HG03103 (cell line): ENCODE results near the gene P3H3.

Experiments
- ATAC-seq: cut with Tn5 transposase; IDR thresholded peaks from one replicate; pipeline ENCODE4 v1.9.1; 2021; ENCODE audit warnings: low read depth; ENCODE audit not compliant: unreplicated experiment

The P3H3 gene, protein sequence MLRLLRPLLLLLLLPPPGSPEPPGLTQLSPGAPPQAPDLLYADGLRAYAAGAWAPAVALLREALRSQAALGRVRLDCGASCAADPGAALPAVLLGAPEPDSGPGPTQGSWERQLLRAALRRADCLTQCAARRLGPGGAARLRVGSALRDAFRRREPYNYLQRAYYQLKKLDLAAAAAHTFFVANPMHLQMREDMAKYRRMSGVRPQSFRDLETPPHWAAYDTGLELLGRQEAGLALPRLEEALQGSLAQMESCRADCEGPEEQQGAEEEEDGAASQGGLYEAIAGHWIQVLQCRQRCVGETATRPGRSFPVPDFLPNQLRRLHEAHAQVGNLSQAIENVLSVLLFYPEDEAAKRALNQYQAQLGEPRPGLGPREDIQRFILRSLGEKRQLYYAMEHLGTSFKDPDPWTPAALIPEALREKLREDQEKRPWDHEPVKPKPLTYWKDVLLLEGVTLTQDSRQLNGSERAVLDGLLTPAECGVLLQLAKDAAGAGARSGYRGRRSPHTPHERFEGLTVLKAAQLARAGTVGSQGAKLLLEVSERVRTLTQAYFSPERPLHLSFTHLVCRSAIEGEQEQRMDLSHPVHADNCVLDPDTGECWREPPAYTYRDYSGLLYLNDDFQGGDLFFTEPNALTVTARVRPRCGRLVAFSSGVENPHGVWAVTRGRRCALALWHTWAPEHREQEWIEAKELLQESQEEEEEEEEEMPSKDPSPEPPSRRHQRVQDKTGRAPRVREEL

DNA sequence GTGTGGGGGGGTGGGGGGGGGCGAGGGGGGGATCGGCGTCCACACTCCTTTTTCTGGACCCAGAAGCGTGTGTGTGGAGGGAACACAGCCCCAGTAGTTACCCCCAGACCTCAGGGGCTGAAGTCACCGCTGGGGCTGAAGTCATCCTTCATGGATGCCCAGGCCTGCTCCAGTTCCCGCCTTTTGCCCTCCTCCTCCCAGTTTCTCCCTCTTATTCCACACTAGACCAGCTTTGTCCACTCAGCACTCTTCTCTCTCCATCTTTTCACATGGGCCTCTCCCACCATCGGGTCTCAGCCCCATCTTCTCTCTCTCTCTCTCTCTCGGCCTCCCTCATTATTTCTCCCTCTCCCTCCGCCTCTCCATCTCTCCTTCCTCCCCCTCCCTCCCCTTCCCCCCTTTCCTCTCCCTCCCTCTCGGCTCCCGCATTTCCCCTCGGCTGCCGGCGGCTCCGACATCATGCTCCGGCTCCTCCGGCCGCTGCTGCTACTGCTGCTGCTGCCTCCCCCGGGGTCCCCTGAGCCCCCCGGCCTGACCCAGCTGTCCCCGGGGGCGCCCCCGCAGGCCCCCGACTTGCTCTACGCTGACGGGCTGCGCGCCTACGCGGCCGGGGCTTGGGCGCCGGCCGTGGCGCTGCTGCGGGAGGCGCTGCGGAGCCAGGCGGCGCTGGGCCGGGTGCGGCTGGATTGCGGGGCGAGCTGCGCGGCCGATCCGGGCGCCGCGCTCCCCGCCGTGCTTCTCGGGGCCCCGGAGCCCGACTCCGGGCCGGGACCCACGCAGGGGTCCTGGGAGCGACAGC lies at the start of gene P3H3:
Gene P3H3 (plus strand): TSS at position 426 of the 799 bp plus-strand sequence. CDS start 34 bp downstream, at position 460.
- ATAC-seq, result no peak

DNA sequence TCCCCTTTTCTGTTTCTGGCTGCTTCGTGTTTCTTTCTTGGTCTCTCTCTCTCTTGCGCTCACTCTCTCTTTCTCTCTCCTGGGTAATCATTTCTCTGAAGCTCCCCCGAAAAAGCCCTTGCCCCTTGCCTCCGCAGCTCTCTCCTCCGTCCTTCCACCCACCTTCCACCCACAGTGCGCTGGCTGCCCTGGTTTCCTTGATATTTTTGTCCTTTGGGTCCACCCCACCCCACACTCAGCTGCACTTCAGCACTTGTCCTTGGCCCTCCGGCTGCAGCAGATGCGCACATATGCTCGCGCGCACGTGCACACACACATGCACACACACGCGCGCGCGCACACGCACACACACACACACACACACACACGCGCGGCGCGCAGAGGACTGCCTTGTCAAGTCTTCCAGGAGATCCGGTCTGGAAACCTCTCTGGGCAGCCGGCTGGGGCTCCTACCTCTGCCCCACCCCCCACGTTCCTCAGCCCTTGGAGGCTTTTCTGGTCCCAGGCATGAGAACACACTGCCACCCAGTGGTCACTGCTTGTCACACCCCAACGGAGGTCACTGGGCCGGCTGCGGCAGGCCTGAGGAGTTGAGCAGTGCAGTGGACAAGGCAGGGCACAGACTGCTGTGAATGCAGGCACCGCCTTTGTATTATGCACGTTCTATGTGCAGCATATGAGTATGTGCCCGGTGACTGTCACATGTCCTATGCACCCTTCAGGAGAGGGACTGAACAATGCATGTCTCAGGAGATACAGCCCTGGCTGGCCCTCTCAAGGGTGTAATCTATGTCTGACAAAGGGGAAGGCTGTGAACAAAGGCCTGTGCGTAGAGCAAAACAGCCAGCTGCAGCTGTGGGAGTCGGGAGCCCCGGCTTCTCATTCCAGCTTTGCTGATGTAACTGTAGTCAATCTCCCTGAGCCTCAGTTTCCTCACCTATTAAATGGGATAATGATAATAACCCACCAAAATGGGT lies 49.3 kb upstream of the P3H3 start:
- ATAC-seq, result peak; percentile 71

DNA sequence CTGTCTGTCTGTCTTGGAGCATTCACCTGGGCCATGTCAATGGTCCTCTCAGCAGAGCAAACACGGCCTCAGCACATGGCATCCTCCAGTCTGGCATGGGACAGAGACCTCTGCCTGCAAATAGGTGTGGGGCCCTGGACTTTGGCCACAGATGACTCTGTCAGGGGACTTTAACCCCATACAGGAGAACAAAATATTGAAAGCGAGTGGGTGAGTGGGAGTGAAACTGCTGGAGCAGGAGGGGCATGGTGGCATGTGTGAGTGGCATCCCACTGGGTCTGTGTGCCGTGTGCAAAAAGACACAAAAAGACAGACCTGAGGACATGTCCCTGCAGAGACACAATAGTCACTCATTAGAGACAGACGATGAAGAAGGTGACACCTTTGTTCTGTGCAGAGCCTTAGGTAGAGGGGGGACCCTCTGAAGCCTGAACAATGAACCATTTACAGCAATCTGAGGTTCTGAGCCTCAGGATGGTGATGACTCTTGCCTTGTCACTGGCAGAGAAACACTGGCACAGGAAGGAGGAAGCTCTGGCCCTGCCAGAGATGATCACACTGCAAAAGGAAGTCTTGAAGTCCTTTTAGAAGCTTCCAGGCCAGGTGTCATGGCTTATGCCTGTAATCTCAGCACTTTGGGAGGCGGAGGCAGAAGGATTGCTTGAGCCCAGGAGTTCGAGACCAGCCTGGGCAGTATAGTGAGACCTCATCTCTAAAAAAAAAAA lies 48.3 kb upstream of the P3H3 start:
- no peak for ATAC-seq

DNA sequence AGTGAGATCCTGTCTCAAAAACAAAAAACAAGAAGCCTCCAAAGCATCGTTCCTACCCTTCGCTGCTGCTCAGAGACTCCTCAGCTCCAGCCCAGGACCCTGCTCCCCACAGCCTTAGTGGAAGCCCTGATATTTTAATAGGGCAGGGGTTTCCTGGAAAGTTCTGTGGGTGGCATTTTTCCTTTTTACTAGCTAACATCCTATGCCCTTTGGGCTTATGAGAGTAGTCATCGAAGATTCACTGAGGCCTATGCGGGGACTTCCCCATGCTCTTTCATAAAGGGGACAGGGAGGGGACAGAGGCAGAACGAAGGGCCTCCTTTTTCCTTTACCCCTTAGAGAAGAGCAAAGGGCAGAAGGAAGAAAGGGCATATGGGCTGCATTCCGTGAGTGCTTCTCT lies 47.6 kb upstream of the P3H3 start:
- ATAC-seq, result no peak

DNA sequence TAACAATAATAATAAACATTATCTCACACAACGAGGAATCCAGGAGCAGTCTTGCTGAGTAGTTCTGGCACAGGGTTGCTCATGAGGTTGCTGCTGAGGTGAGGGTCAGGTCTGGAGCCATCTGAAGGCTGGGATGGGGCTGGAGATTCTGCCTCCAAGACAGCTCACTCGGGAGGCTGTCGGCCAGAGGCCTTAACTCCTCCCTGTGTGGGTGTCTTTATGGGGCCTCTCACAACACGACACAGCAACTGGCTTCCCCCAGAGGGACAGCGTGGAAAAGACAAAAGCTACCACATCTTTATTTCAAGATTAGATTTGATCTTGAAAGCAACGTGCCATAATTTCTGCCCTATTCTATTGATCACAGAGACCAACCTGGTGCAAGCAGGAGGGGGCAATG lies 46.1 kb upstream of the P3H3 start:
- no peak for ATAC-seq

DNA sequence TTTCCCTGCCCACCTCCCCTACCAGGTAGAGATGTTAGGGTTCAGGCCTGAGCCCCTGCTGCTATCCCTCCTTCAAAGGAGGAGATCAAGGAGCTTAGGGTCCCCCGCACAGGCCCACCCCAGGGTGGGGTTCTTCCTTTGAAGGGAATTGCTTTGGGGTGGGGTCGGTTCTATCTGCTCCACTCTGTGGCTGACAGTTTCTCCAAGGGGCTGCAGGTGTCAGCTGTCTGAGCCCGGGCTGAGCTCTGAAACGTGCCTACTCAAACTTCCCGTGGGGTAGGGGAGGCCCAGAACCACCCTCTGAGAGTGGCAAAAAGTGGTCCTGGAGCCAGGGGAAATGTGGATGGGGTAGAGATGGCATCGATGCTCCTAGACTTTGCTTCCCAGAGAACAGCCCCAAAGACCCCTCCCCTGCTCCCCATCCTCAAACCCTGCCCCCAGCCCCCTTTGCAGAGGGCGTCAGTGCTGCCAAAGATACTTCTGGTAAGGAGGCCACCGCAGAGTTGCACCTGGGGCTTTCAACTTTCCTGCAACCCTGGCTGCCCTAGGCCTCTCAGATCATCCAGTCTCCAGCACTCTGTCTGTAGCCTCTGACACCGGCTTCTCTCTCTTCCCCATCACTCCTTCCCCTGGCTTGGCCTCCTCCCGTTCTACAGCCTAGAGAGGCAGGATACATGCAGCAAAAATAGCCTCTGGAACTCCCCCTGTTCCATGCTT lies 45.2 kb upstream of the P3H3 start:
- no peak for ATAC-seq

DNA sequence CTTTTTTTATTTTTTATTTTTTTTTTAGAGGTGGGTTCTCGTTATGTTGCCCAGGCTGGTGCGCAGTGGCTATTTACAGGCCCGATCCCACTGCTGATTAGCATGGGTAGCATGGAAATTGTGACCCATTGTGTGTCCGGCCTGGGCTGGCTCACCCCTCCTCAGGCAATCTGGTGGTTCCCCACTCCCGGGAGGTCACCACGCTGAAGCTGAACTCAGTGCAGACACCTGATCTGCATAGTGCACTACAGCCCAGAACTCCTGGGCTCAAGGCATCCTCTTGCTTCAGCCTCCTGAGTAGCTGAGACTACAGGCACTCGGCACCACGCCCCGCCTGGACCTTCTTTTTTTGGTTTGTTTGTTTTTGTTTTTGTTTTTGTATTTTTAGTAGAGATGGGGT lies 44.4 kb upstream of the P3H3 start:
- no peak for ATAC-seq

DNA sequence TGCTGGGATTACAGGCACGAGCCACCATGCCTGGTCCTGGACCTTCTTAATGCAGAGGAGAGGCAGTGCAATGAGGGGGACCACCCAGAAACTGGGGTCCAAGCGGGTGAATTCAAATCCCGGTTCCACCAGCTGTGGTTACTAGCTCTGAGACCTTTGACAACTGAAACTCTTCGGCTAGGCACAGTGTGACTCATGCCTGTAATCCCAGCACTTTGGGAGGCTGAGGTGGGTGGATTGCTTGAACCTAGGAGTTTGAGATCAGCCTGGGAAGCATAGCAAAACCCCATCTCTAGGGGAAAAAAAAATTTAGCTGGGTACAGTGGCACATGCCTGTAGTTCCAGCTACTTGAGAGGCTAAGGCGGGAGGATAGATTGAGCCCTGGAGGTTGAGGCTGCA lies 43.9 kb upstream of the P3H3 start:
- no peak for ATAC-seq

DNA sequence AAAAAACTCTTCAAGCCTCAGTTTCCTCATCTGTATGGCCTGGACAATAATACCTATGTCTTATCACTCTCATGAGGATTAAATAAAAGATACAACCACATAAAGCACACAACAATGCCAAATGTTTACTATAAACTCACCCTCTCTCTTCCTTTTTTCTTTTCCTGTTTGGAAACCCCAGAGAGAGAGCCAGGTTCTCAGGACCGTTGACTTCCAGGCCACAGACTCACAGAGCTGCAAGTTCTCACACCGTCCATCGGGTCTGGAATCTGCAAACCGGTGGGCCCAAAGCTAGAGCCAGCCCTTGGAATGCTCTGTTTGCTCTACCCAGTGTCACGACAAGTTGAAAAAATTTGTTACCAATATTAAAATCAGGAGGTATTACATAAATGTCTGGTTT lies 43.4 kb upstream of the P3H3 start:
- no peak for ATAC-seq

DNA sequence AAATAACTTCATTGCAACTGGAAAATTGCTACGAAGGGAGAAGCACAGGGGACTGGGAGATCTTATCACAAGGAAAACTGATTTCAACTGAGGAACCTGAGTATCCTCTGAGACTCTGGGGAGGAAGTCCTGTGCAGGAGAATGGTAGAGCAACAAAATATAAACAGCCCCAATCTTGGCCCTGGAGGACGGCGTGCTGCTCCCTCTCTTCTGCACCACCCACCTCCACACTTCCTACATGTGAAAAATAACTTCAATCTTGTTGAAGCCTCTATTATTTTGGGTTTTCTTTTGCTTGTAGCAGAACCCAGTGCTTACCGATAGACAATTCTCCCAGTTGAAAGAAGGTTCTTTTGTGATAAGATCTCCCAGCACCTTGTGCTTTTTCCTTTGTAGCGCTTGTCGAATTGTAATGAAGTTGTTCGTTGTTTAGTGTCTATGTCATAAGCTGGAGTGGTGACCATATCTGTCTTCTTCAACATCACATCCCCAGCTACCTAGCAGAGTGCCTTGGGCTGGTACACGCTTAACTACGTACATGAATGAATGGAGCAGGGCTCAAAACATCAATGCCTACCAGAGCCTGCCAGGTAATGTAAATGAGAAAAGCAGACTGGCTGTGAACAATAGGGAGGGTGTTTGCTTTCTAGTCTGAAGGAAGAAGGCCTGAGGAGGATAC lies 41.7 kb upstream of the P3H3 start:
- ATAC-seq, result no peak

DNA sequence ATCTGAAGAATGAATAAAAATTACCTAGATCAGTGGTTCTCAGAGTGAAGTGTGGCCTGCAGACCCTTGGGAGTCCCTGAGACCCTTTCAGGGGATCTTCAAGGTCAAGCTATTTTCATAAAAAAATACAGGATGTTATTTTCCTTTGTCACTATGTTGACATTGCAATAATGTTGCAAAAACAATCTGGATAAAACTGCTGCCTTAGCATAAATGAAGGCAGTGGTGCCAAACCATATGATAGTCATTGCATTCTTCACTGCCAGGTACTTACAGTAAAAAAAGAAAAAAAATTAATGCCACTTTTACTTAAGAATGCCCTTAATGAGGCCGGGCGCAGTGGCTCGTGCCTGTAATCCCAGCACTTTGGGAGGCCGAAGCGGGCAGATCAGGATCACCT lies 40.9 kb upstream of the P3H3 start:
- ATAC-seq, result no peak

DNA sequence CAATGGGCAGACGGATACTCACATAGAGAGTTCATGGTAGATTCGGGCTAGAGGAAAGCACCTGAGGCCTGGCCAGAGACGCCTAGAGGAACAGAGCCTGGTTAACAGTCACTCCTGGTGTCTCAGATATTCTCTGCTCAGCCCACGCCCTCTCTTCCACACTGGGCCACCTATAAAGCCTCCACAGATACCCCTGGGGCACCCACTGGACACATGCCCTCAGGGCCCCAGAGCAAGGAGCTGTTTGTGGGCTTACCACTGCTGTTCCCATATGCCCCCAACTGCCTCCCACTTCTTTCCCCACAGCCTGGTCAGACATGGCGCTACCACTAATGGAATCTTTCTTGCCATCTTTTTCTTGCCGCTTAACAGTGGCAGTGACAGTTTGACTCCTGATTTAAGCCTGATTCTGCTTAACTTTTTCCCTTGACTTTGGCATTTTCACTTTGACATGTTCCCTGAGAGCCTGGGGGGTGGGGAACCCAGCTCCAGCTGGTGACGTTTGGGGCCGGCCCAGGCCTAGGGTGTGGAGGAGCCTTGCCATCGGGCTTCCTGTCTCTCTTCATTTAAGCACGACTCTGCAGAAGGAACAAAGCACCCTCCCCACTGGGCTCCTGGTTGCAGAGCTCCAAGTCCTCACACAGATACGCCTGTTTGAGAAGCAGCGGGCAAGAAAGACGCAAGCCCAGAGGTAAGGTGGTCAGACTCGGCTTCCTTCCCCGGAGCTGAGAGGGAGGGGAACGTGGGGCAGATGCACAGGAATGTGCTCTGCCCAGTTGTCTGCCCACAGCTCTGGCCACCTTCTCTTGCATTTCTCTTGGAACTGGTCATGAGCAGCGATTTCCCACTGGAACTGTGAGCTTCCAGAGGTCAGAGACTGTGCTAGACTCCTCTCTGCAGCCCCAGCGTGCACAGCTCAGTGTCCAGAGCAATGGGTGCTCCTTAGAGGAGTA lies 39.0 kb upstream of the P3H3 start, which contains the start of gene CD4:
Gene CD4 (plus strand): TSS at position 557 of the 953 bp plus-strand sequence. CDS start 10,611 bp downstream, outside the sequence.
- no peak for ATAC-seq

DNA sequence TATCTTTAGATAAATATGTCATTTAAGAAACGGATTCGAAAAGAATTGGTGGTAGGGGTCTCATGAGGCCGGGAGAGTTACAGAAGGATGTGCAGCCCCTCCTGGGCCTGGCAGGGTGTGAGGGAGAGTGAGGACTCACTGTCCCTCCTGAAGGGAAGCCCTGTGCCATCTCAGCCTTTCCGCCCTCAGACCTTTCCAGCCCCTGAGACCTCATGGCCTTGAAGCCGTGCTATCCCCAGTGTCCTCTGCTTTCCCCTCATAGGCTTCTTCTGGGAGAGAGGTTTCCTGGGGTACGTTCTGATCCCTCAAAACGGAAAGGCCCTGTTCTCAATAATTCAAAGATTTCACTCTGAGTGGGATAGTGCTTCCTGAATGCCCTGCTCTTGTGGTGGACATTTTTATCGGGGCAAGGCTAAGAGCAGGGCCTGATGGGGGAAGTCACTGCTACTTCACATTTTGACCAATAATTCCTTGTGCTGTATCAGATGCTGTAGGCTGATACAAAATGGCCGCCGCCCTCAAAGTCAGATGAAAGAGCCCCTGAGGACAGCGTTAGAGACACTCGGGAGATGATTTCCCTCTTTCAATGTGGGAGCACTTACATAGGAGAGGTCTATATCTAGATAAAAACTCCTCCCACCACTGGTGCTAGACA lies 37.6 kb upstream of the P3H3 start:
- no peak for ATAC-seq

DNA sequence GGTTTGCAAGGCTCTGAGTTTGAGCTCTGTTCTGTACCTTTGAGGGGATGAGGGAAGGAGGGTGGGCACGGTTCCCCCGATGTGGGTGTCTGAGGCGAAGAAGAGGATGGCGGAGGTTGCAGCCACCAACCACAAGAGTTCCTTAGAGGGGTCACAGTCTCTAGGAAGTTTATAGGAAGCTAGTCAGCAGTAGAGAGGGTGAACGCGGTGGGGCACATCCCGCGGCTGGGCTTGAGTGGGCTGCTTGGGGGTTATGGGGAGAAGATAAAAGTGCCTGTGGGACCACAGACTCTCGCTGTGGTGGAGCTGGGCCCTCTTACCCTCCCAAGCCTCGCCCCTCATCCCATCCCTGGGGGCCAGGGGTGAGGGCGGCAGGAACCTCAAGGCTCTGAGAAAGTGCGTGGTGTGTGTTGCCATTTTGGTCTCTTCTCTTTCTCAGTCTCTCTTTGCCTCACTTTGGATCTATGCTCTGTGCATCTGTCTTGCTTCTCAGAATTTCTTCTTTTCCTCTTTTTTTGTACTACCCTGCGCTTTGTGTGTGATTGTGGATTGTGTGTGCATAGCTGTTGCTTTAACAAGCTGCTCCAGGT lies 36.2 kb upstream of the P3H3 start:
- ATAC-seq, result no peak

DNA sequence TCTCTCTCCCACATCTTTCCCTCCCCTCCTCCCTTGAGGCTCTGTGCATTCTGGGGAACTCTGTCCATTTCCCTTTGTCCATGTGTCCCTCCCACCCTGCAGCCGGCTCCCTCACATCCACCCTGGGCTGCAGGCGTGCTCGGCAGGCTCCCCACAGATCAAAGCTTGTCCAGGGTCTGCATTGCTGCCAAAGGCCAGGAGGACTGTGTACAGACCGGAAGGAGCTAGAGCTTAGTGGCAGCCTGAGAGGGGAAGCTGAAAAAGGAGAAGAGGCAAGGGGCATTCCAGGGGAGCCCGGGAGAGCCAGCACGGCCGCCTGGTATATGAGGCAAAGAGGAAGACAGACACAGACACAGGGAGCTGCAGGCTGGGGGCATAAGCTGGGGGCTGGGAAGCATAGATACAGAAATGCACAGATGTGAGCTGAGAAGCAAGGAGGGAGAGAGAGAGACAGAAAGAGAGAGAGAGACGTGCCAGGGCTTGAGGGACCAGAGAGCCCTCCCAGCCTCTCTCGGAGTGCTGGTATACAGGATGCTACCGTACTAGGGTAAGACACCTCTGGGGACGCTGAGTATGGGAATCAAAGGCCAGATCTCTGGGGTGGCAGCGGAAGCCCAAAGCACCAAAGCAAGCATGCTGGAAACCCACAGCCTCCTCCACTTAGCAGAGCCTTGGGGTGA lies 35.5 kb upstream of the P3H3 start:
- ATAC-seq, result no peak

DNA sequence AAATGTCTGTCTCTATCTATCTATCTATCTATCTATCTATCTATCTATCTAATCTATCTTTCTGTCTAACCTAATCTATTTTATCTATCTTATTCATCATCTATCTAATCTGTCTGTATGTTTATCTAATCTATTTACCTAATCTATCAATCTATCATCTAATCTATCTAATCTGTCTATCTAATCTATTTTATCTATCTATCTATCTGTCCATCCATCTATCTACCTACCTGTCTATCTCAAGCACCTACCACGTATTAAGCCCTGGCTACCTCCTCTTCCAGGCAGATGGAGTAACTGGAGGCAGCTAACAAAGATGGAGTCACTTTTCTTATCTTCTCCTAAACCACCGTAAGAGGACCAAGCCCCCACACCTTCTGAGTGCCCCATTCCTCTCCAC lies 33.1 kb upstream of the P3H3 start:
- no peak for ATAC-seq
